GM19438 (cell line): ENCODE results near the gene MSH5.
A peak's percentile ranks its signal among the peaks of the same experiment; 100 is the strongest.
"Not testable (repeated sequence)": the region's sequence is repeated elsewhere in the genome, so short reads cannot be mapped to it uniquely, and the experiment has no call there.

Source experiments
- ATAC-seq: cut with Tn5 transposase; IDR thresholded peaks from one replicate; pipeline ENCODE4 v1.9.1; 2021; ENCODE audit warnings: low read depth; ENCODE audit not compliant: unreplicated experiment

Gene MSH5

GRCh38 chr6:31739639-31740396, at the start of gene MSH5:
MSH5 (plus strand) TSS chr6:31740005; CDS start chr6:31740467, 462 bp downstream.
- ATAC-seq: peak; percentile 52

GRCh38 chr6:31690231-31691077, 49.4 kb upstream of the MSH5 start:
- no peak for ATAC-seq

- ATAC-seq: no peak
Observed at GRCh38 chr6:31691078-31691463, 48.7 kb upstream of the MSH5 start.

DNA sequence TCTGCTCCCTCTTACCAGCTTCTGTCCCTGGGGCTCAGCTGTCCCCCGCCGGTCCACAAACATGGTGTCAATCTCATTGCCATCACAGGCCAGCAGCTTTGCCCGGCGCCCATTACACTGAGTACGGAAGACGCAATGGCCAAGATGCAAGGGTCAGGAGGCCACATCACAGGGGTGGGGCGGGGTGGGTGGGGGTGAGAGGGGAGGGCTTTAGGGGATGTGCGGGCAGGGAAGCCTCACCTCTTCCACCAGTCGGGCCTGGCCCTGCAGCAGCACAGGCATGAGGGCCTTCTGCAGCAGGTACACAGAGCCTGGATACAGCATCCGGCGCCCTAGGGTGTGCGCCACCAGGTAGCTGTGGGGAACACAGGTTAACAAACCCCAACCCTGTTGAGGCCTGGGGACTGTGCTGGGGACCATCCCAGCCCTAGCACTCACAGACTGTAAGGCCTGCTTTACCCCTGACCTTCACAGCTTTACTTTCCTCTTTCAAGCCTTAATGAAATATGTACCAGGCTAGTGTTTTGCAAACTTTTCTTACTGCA, 48.2 kb upstream of the MSH5 start:
- no peak for ATAC-seq

GRCh38 chr6:31692353-31692752, 47.5 kb upstream of the MSH5 start:
- no peak for ATAC-seq

DNA sequence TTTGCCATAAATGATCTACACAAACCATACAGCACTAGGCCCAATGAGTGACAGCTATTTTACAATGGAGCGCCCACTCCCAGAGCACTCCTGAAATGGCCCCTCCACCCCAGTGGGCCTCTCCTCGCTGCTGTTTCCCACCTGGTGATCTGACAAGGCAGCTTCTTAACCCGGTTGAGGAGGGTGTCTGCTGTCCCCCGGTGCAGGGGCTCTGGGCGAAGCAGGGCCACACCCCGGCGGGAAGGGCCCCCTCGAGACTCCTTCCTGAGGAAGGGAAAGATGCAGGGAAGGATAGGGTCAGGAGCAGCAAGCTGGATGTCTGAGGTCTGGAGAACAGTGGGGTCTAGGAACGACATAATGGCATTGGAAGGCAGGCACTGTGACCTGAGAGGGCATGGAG, 46.9 kb upstream of the MSH5 start:
- no peak for ATAC-seq

DNA sequence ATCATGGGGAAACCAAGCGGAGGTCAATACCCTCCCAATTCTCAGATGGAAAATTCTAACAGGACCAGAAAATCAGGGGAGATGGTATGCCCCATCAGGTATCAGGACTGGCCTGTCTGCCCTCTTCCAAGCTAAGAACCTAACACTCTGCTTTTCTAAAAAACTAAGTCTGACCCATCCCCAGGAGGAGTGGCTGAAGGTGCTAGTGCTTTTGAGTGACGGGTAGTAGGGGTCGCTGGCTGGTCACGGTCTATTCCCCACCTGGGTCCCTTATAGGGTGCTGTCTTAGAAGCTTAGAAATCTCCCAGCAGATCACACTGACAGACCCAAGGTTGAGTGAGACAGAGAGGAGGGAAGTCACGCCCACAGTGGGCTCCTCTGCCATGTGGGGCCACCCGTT, 46.3 kb upstream of the MSH5 start:
- ATAC-seq: no peak

- no peak for ATAC-seq
Observed at GRCh38 chr6:31697555-31697954, 42.2 kb upstream of the MSH5 start.

DNA sequence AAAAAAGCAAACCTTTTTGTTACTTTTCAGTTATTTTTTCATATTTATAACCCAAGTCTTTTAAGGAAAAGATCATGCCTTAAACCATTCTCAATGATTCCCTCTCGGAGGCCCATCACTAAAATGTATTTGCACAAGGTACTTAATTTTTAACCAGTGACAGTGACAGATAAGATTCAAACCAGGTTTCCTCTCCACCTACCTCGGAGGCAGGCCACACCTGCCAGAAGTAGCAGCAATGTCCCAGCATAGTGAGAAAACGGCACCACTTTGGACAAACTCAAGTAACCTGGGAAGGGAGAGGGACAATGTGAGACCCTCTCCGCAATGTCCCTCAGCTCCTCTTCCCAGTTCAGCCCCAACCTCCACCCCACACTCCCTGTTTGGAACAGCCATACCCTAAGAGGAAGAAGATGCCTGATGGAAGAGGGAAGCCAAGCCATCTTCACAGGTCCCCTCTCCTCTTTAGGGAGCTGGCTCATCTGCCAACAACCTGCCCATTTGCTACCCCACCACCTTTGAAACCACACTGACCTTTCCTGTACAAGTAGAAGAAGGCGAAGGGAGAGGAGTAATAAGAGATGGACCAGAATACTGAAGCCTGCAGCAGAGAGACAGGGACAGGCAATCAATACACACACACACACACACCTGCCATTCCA, 38.9 kb upstream of the MSH5 start:
- no peak for ATAC-seq

GRCh38 chr6:31701666-31702404, 38.0 kb upstream of the MSH5 start:
- ATAC-seq: no peak

DNA sequence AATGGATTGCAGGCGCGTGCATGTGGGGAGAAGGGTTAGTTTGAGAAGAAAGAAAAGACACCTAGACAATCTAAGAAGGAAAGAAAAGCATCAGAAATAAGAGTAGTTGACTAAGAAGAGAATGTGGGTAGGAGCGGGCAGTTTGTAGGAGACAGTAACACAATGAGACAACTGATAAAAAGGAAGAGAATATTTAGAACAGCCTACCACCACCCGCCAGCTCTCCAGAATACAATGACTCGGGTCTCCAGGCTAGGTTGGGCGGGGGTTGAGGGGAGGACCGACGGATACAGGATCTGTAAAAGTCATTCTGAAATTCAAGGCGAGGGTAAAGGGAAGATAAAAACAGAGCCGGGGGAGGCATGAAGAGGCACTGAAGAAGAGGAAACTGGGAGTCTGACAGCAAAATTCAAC, 37.4 kb upstream of the MSH5 start:
- ATAC-seq: no peak

- ATAC-seq: peak; percentile 88
Observed at GRCh38 chr6:31702819-31703716, 36.7 kb upstream of the MSH5 start, which contains the start of gene ABHD16A. ABHD16A (minus strand) TSS chr6:31703324; CDS start chr6:31703281, 43 bp downstream.

GRCh38 chr6:31705931-31706330, 33.9 kb upstream of the MSH5 start:
- ATAC-seq: no peak

- ATAC-seq: no peak
Observed at GRCh38 chr6:31706599-31706998, 33.2 kb upstream of the MSH5 start, which contains the start of gene LY6G6F. LY6G6F (plus strand) TSS chr6:31706866; CDS start chr6:31706907, 41 bp downstream.

GRCh38 chr6:31707701-31708100, 32.1 kb upstream of the MSH5 start:
- ATAC-seq: no peak

- no peak for ATAC-seq
Observed at GRCh38 chr6:31708224-31708623, 31.6 kb upstream of the MSH5 start.

- ATAC-seq: not testable (repeated sequence)
Observed at GRCh38 chr6:31709157-31709556, 30.6 kb upstream of the MSH5 start.

DNA sequence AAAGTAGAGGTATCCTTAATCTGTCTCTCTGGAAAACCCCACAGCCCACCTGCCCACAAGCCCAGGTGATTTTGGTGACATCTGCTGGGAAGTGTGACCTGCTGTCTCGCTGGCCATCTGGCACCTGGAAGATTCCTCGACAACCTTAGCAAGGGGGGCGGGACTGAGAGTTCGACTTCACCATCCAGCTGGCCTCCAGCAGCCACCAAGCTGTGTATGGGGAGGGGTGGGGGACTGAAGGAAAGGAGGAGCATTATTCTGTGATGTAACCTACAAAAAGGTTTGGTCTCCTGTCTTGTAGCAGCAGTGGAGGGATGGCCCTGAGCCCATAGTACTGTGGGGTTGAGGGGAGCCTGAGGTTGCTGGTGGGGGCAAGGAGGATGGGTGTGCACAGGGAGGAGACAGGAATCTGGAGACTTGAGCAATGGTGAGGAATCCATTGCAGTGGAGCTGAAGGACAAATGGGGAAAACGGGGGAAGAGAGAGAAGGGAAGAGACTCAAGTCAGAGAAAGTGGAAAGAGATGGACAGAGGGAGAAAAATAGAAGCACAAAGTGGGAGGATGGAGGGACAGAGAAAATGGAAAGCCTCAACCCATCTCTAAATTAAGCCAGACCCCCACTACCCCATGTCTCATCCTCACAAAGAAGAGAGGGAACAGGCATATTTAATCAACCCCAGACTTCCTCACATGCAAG, 29.1 kb upstream of the MSH5 start:
- no peak for ATAC-seq
